Parietal lobe (tissue), 2 donors: ENCODE results near the gene TSPY8. TPM values are rescaled to one million over a fixed set of nuclear protein-coding genes. Genes with fewer than 3 reads are reported as not detected.

Experiments used
- small RNA-seq: library from RNA; depleted of rRNA; stranded (forward); fragments of <200 nt; gene quantifications from one replicate; pipeline ENCODE3, GENCODE V24; 2014; ENCODE audit warnings: low replicate concordance
- total RNA-seq: library from RNA; depleted of rRNA; stranded (reverse); fragments of >200 nt; gene quantifications from one replicate; pipeline ENCODE4 v1.2.3, GENCODE V29; 2014

TSPY8 gene, protein sequence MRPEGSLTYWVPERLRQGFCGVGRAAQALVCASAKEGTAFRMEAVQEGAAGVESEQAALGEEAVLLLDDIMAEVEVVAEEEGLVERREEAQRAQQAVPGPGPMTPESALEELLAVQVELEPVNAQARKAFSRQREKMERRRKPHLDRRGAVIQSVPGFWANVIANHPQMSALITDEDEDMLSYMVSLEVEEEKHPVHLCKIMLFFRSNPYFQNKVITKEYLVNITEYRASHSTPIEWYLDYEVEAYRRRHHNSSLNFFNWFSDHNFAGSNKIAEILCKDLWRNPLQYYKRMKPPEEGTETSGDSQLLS
- total RNA-seq: not detected

GRCh38 chrY:9357497-9357896 lies at the start of gene TSPY8:
Gene TSPY8 (plus strand): TSS chrY:9357797. CDS start chrY:9357843, 46 bp downstream.

GRCh38 chrY:9337164-9337563 lies 20.4 kb upstream of the TSPY8 start, which contains the start of gene TSPY4:
Gene TSPY4 (plus strand): TSS chrY:9337464. CDS start chrY:9337510, 46 bp downstream.

DNA sequence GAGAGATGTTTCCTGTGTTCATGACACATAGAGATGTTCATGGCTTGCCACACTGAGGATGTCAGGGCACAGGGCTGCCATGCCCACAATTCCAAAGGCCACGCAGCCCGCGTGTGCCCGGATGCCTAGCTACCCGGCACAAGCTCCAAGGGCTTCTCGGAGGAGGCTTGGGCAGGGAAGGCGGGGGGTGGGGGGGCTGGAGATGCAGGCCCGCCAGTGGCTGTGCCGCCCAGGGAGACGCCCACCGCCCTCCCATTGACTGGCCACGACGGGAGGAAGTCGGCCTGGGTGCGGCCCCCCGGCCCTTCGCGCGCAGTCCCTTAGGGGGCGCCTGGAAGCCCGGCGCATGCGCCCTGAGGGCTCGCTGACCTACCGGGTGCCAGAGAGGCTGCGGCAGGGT lies 40.5 kb downstream of the TSPY8 start, which contains the start of gene TSPY3:
Gene TSPY3, plus strand, starts transcription at position 301 of the 400 bp plus-strand sequence. Its CDS starts 46 bp downstream, at position 347.

Small RNA genes lying within 50 kb of the gene (small RNA-seq; reads per million reads assigned to genes)
- gene AC006158.1: not detected

Other genes with a start within 250 kb of the TSPY8 start
- gene TSPY4, start 20.3 kb upstream of the TSPY8 start, total RNA-seq: not detected
- gene TSPY3, start 40.6 kb downstream of the TSPY8 start, total RNA-seq: not detected
- not detected for gene TSPY1, start 109.2 kb downstream of the TSPY8 start, total RNA-seq
- not detected for gene TSPY9, start 129.5 kb downstream of the TSPY8 start, total RNA-seq
- not detected for gene TSPY10, start 170.1 kb downstream of the TSPY8 start, total RNA-seq